H1 (cell line): Measurements from ENCODE around the gene RBFOX1. TPM values are rescaled to one million over a fixed set of nuclear protein-coding genes. Genes with fewer than 3 reads are reported as not detected.

ENCODE experiments used
- CTCF ChIA-PET: fragments of 300-600 bp; sonication (Branson Sonifier 250); formaldehyde crosslinking; loops from one replicate; lab custom pipeline; 2021; ENCODE audit not compliant: partially characterized antibody; lab: Charles Lee
- POLR2A ChIA-PET: fragments of 300-600 bp; sonication (Branson Sonifier 250); formaldehyde crosslinking; loops from one replicate; lab custom pipeline; 2021; ENCODE audit warnings: inconsistent platforms; ENCODE audit not compliant: partially characterized antibody; lab: Charles Lee
- DNase-seq, 2 experiments: peaks; one replicate each; pipeline versions ENCODE4 v3.0.0 to v3.0.0-alpha.2; 2010 to 2022; ENCODE audit warnings: low spot score in 2 of 2, low read depth in 1 of 2, mixed read lengths in 1 of 2
- FAIRE-seq: peaks from 2 replicates; lab custom pipeline; 2011; peaks lifted over from hg19 to GRCh38; lab: Jason Lieb, UNC
- H2AFZ ChIP-seq: 2 replicates; pipeline ENCODE4 v1.8.1; 2012; ENCODE audit warnings: low read length, inconsistent platforms
- H2AK5ac ChIP-seq: 2 replicates; pipeline ENCODE4 v1.6.1; 2013; ENCODE audit warnings: low read depth, low read length
- H2BK120ac ChIP-seq: replicated peaks from 2 replicates; pipeline ENCODE3; 2013; ENCODE audit warnings: low read depth, low read length, inconsistent platforms
- H2BK12ac ChIP-seq: 2 replicates; pipeline ENCODE4 v1.6.1; 2013; ENCODE audit warnings: low read depth, low read length
- H2BK15ac ChIP-seq: 2 replicates; pipeline ENCODE4 v1.6.1; 2013; ENCODE audit warnings: low read length
- H2BK20ac ChIP-seq: 2 replicates; pipeline ENCODE4 v1.6.1; 2013; ENCODE audit warnings: low read length
- H2BK5ac ChIP-seq: 2 replicates; pipeline ENCODE4 v1.6.1; 2013; ENCODE audit warnings: low read depth, low read length
- H3K14ac ChIP-seq: 2 replicates; pipeline ENCODE4 v1.6.1; 2013; ENCODE audit warnings: inconsistent platforms; ENCODE audit not compliant: insufficient read length
- H3K18ac ChIP-seq: 2 replicates; pipeline ENCODE4 v1.6.1; 2013; ENCODE audit warnings: low read length; ENCODE audit errors: extremely low read depth
- H3K23ac ChIP-seq: 2 replicates; pipeline ENCODE4 v1.6.1; 2013; ENCODE audit warnings: inconsistent platforms; ENCODE audit not compliant: insufficient read length
- H3K23me2 ChIP-seq: 2 replicates; pipeline ENCODE4 v1.6.1; 2013; ENCODE audit warnings: low read depth, low read length
- H3K27ac ChIP-seq: 2 replicates; pipeline ENCODE4 v1.6.1; 2011; ENCODE audit warnings: low read depth, low read length, inconsistent platforms
- H3K27me3 ChIP-seq, 4 experiments: replicated peaks in 1 of 4; 1 replicate in 1 of 4; 2 replicates in 3 of 4; pipeline versions ENCODE4 v1.6.1 to v1.8.1; 2011 to 2013; ENCODE audit warnings: low read length in 3 of 4, mild to moderate bottlenecking in 3 of 4, inconsistent platforms in 2 of 4, mixed read lengths in 2 of 4, moderate library complexity in 1 of 4; ENCODE audit not compliant: control insufficient read depth in 3 of 4, insufficient read depth in 3 of 4; ENCODE audit errors: extremely low read depth in 1 of 4
- H3K36me3 ChIP-seq, 4 experiments: 2 replicates each; pipeline versions ENCODE4 v1.6.1 to v1.8.1; 2011 to 2013; ENCODE audit warnings: mild to moderate bottlenecking in 4 of 4, low read length in 3 of 4, moderate library complexity in 2 of 4, control low read depth in 1 of 4, inconsistent platforms in 1 of 4; ENCODE audit not compliant: insufficient read depth in 4 of 4, control insufficient read depth in 2 of 4
- H3K4ac ChIP-seq: replicated peaks from 2 replicates; pipeline ENCODE3; 2013; ENCODE audit warnings: low read length, low read depth, mixed read lengths, inconsistent platforms; ENCODE audit not compliant: insufficient read length
- H3K4me1 ChIP-seq, 4 experiments: replicated peaks in 1 of 4; 1 replicate in 1 of 4; 2 replicates in 3 of 4; pipeline versions ENCODE4 v1.6.1 to v1.8.1; 2011 to 2013; ENCODE audit warnings: low read length in 3 of 4, inconsistent platforms in 2 of 4, mixed read lengths in 1 of 4; ENCODE audit not compliant: insufficient read depth in 4 of 4, control insufficient read depth in 3 of 4
- H3K4me2 ChIP-seq, 2 experiments: 2 replicates each; pipeline versions ENCODE4 v1.6.1 to v1.8.1; 2011 to 2013; ENCODE audit warnings: low read depth in 2 of 2, low read length in 2 of 2, control low read depth in 1 of 2, inconsistent platforms in 1 of 2, mild to moderate bottlenecking in 1 of 2; ENCODE audit not compliant: insufficient read depth in 1 of 2
- H3K4me3 ChIP-seq, 4 experiments: fragments of 200-600, 300-600 bp in 1 of 4; sonication (generic), shearing (Covaris generic), sonication (Bioruptor Twin) in 1 of 4; 2 replicates each; pipeline versions ENCODE4 v1.5.1 to v1.8.1; 2011 to 2016; ENCODE audit warnings: low read length in 4 of 4, low read depth in 3 of 4, control low read depth in 2 of 4, inconsistent platforms in 2 of 4, mild to moderate bottlenecking in 2 of 4, mixed read lengths in 1 of 4, moderate library complexity in 1 of 4; ENCODE audit not compliant: insufficient read depth in 2 of 4; ENCODE audit errors: extremely low read depth in 1 of 4
- H3K56ac ChIP-seq: replicated peaks from 2 replicates; pipeline ENCODE3; 2013; ENCODE audit warnings: low read depth, mild to moderate bottlenecking, mixed read lengths, low read length, inconsistent platforms; ENCODE audit not compliant: insufficient read length
- H3K79me1 ChIP-seq: 2 replicates; pipeline ENCODE4 v1.6.1; 2013; ENCODE audit warnings: low read depth, low read length, control low read depth
- H3K79me2 ChIP-seq, 2 experiments: 2 replicates each; pipeline versions ENCODE4 v1.6.1 to v1.8.1; 2012 to 2013; ENCODE audit warnings: low read length in 2 of 2, mild to moderate bottlenecking in 2 of 2, inconsistent platforms in 1 of 2; ENCODE audit not compliant: insufficient read depth in 2 of 2, control insufficient read depth in 1 of 2
- H3K9ac ChIP-seq, 4 experiments: replicated peaks in 1 of 4; 1 replicate in 1 of 4; 2 replicates in 3 of 4; pipeline versions ENCODE4 v1.6.1 to v1.8.1; 2011 to 2013; ENCODE audit warnings: low read depth in 3 of 4, low read length in 3 of 4, control low read depth in 2 of 4, mild to moderate bottlenecking in 2 of 4, moderate library complexity in 2 of 4, inconsistent platforms in 1 of 4; ENCODE audit errors: extremely low read depth in 1 of 4
- H3K9me3 ChIP-seq, 2 experiments: 2 replicates each; pipeline versions ENCODE4 v1.6.1 to v1.8.1; 2012 to 2013; ENCODE audit warnings: mild to moderate bottlenecking in 2 of 2, moderate library complexity in 2 of 2, control low read depth in 1 of 2, inconsistent platforms in 1 of 2, low read depth in 1 of 2, low read length in 1 of 2, mixed read lengths in 1 of 2; ENCODE audit not compliant: insufficient read depth in 2 of 2
- H4K20me1 ChIP-seq, 2 experiments: replicated peaks in 1 of 2; 2 replicates each; pipeline versions ENCODE3 to v1.8.1; 2011 to 2013; ENCODE audit warnings: inconsistent platforms in 2 of 2, low read length in 2 of 2, mild to moderate bottlenecking in 1 of 2; ENCODE audit not compliant: insufficient read depth in 2 of 2, control insufficient read depth in 1 of 2
- H4K5ac ChIP-seq: 2 replicates; pipeline ENCODE4 v1.6.1; 2013; ENCODE audit warnings: low read length, low read depth, mixed read lengths, inconsistent platforms; ENCODE audit not compliant: insufficient read length
- H4K8ac ChIP-seq: 2 replicates; pipeline ENCODE4 v1.8.0; 2013; ENCODE audit warnings: mild to moderate bottlenecking, moderate library complexity, low read length, inconsistent platforms; ENCODE audit not compliant: insufficient read depth; ENCODE audit errors: extremely low read depth
- H4K91ac ChIP-seq: replicated peaks from 2 replicates; pipeline ENCODE3; 2013; ENCODE audit warnings: low read length, mixed read lengths, inconsistent platforms; ENCODE audit not compliant: insufficient read length
- CBX5 ChIP-seq: fragments of 300-800, 300-1000 bp; sonication (generic); IDR thresholded peaks from 2 replicates; pipeline ENCODE4 v1.7.1; 2016; ENCODE audit warnings: antibody characterized with exemption, low read length, low read depth
- CTBP2 ChIP-seq: IDR thresholded peaks from 2 replicates; pipeline ENCODE4 v1.7.0; 2011; ENCODE audit warnings: borderline replicate concordance, mild to moderate bottlenecking, moderate library complexity, mixed read lengths, low read length; ENCODE audit not compliant: insufficient read depth, insufficient read length
- EGR1 ChIP-seq: IDR thresholded peaks from 2 replicates; pipeline ENCODE4 v1.6.1; 2011; ENCODE audit warnings: low read depth, low read length, borderline replicate concordance
- EP300 ChIP-seq, 2 experiments: IDR thresholded peaks; 1 replicate in 1 of 2; 2 replicates in 1 of 2; pipeline ENCODE4 v1.6.1; 2011 to 2012; ENCODE audit warnings: low read depth in 2 of 2, low read length in 2 of 2, mild to moderate bottlenecking in 2 of 2, borderline replicate concordance in 1 of 2, inconsistent platforms in 1 of 2, moderate library complexity in 1 of 2
- JUN ChIP-seq: IDR thresholded peaks from 2 replicates; pipeline ENCODE4 v1.6.1; 2011; ENCODE audit warnings: low read depth, mild to moderate bottlenecking, improper control_type of control experiment, low read length
- KDM4A ChIP-seq: IDR thresholded peaks from one replicate; pipeline ENCODE4 v1.7.1; 2012; ENCODE audit warnings: low read depth, mild to moderate bottlenecking, moderate library complexity, low read length, inconsistent platforms; ENCODE audit not compliant: severe bottlenecking
- MAFK ChIP-seq: IDR thresholded peaks from 2 replicates; pipeline ENCODE4 v1.6.1; 2012; ENCODE audit warnings: low read depth, mild to moderate bottlenecking, improper control_type of control experiment, low read length
- MAX ChIP-seq: IDR thresholded peaks from 2 replicates; pipeline ENCODE4 v1.6.1; 2012; ENCODE audit warnings: inconsistent platforms
- POLR2A ChIP-seq, 2 experiments: IDR thresholded peaks; 1 replicate in 1 of 2; 2 replicates in 1 of 2; pipeline ENCODE4 v1.6.1; 2011; ENCODE audit warnings: low read depth in 2 of 2, low read length in 2 of 2, mild to moderate bottlenecking in 2 of 2; ENCODE audit errors: control extremely low read depth in 1 of 2
- RBBP5 ChIP-seq: IDR thresholded peaks from 2 replicates; pipeline ENCODE4 v1.7.1; 2012; ENCODE audit warnings: low read depth, mild to moderate bottlenecking, inconsistent platforms, low read length, moderate library complexity, borderline replicate concordance
- RFX5 ChIP-seq: IDR thresholded peaks from 2 replicates; pipeline ENCODE4 v1.6.1; 2011; ENCODE audit warnings: low read depth, low read length, improper control_type of control experiment, borderline replicate concordance
- RXRA ChIP-seq: IDR thresholded peaks from 2 replicates; pipeline ENCODE4 v1.6.1; 2011; ENCODE audit warnings: low read depth, mild to moderate bottlenecking, low read length, moderate library complexity; ENCODE audit not compliant: insufficient read depth
- USF2 ChIP-seq: IDR thresholded peaks from 2 replicates; pipeline ENCODE4 v1.6.1; 2011; ENCODE audit warnings: low read length, improper control_type of control experiment
- WGBS, 2 experiments: shearing (Covaris generic) in 1 of 2; methylation state at CpG; one replicate each; pipeline versions ENCODE4 v1.1.6 to v1.1.7; 2013 to 2015; ENCODE audit warnings: low lambda C conversion rate in 2 of 2, mixed read lengths in 2 of 2, inconsistent platforms in 1 of 2, low coverage in 1 of 2, missing lambda C conversion rate in 1 of 2; ENCODE audit not compliant: insufficient replicate concordance in 2 of 2, insufficient coverage in 1 of 2, insufficient read length in 1 of 2; ENCODE audit errors: extremely low coverage in 1 of 2, missing lambda C conversion rate in 1 of 2; 5-methylcytosine and 5-hydroxymethylcytosine counted together
- polyA plus RNA-seq, 7 experiments: library from polyadenylated mRNA; depleted of rRNA in 3 of 7; stranded (reverse) in 5 of 7; unstranded in 2 of 7; fragments of >200 nt in 5 of 7; fragments of 200-250 nt in 2 of 7; gene quantifications; 1 replicate in 5 of 7; 2 replicates in 1 of 7; 4 replicates in 1 of 7; pipeline versions ENCODE4 v1.2.1 to v1.2.3, GENCODE V29; 2011 to 2013; ENCODE audit warnings: missing spikeins in 2 of 7, mixed read lengths in 2 of 7
- total RNA-seq: library from RNA; stranded (reverse); fragmentation: NEBNext Ultra II Directional; extraction: Animal tissue kit (Norgen Biotek cat#: 25700); gene quantifications from 2 replicates; pipeline ENCODE4 v1.2.1, GENCODE V29; 2021

RBFOX1 gene
- total and polyA plus RNA-seq, 2 of the 8 experiments (the other 6 are each of a cell fraction or from before 2014, with no cell fraction given) = 1.7 to 2.8 TPM

GRCh38 chr16:7515543-7515942 is 182.9 kb downstream of the RBFOX1 start:
- Histone ChIP-seq H3K4me3 (no peak overlapping the region), H4K91ac (no peak overlapping the region), H2BK120ac (no peak overlapping the region), H3K9ac (no peak overlapping the region), H3K14ac (no peak overlapping the region), H4K8ac (no peak overlapping the region), H3K27ac (no peak overlapping the region), H3K56ac (no peak overlapping the region), H2AFZ (no peak overlapping the region), H3K9me3 (peaks cover 0 to 3% of the 10 kb centered on the region in 2 experiments; a peak in 1 of 4 replicates), H2AK5ac (no peak overlapping the region), H3K18ac (no peak overlapping the region), H3K4me2 (no peak overlapping the region), H4K20me1 (no peaks in the 10 kb centered on the region), H3K27me3 (no peaks in the 10 kb centered on the region), H2BK20ac (no peak overlapping the region), H2BK15ac (no peak overlapping the region), H3K4me1 (peaks cover 0 to 3% (median under 1%) of the 10 kb centered on the region in 4 experiments; a peak in 4 of 7 replicates), H2BK5ac (no peak overlapping the region), H3K79me1 (no peaks in the 10 kb centered on the region), H3K4ac (no peak overlapping the region), H3K79me2 (no peaks in the 10 kb centered on the region), H3K23me2 (no peaks in the 10 kb centered on the region; the same call in 1 of the 2 replicates), H2BK12ac (no peak overlapping the region), H3K36me3 (no peaks in the 10 kb centered on the region), H3K23ac (no peak overlapping the region), H4K5ac (no peak overlapping the region)
- POLR2A ChIA-PET = no interaction called here
- WGBS, 2 experiments = 88% methylated on average over 5 of the region's 5 CpGs; no CpG with 5 or more reads in 1 of the 2 experiments
- DNase-seq = no peak
- no peak for FAIRE-seq
- CTCF ChIA-PET = interaction anchor here (0.6 to 2.3 kb wide), 5 partner anchors 9 to 832 kb away, joined by 3 to 6 read pairs (median 3); no protein-coding TSS in a partner anchor
- TF ChIP-seq USF2 = no peak
- no peak for TF ChIP-seq KDM4A
- no peak for TF ChIP-seq MAFK
- TF ChIP-seq CTBP2 = no peak
- no peak for TF ChIP-seq CBX5
- no peak for TF ChIP-seq JUN
- TF ChIP-seq EGR1 = no peak
- TF ChIP-seq RXRA = no peak
- no peak for TF ChIP-seq EP300 (IDR thresholded peaks at IDR 0.05; ENCODE audit: borderline replicate concordance in 1 of 2, low read depth in 2 of 2, low read length in 2 of 2)
- TF ChIP-seq RBBP5 = no peak
- TF ChIP-seq MAX = no peak
- TF ChIP-seq POLR2A (IDR thresholded peaks at IDR 0.05; ENCODE audit: control extremely low read depth in 1 of 2, low read depth in 2 of 2, low read length in 2 of 2) = no peak
- TF ChIP-seq RFX5 = no peak
